HG03175 (cell line): ENCODE results near the gene SARS1.

Source experiments
- ATAC-seq: cut with Tn5 transposase; IDR thresholded peaks from one replicate; pipeline ENCODE4 v1.9.1; 2021; ENCODE audit warnings: mild to moderate bottlenecking, moderate library complexity; ENCODE audit not compliant: unreplicated experiment

Gene SARS1

DNA sequence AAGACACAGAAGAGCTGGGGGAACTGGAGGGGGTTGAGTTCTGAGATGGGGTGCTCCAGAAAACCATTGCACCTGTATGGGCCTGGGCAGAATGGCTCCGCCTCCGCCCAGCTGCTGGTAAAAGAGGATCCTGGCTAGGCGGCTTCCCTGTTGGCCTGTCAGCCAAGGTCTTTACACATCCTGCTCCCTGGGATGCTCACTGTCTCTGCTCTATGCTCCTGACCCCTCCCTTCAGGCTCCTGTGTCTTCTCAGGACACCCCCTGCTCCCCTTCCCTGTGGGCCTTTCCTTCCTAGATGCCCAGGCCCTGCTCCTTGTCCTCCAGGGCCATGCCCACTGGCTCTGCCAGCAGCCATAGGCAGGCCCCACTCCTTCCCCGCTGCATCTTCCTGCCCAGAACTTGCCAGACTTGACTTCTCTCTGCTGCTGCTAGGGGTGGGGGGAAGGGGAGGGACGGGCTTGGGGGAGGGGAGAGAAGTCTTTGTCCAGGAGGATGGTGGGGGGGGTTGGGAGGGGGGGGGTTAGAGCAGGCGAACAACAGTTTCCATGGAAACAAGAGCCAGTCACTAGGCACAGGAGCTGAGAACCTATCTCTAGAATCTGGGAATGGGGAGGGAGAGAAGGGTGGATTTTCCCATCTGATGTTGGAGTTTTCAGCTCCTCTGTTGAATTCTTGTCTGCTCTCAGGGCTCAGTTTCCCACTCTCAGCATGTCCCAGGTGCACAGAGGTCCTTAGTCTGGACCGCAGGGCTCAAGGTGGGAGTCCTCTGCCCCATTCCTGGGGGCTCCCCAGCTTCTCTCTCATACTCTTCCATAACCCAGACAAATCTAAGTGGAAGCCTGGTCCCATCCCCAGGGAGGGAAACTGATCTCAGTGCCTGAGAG is 46.2 kb downstream of the SARS1 start:
- ATAC-seq = no peak

DNA sequence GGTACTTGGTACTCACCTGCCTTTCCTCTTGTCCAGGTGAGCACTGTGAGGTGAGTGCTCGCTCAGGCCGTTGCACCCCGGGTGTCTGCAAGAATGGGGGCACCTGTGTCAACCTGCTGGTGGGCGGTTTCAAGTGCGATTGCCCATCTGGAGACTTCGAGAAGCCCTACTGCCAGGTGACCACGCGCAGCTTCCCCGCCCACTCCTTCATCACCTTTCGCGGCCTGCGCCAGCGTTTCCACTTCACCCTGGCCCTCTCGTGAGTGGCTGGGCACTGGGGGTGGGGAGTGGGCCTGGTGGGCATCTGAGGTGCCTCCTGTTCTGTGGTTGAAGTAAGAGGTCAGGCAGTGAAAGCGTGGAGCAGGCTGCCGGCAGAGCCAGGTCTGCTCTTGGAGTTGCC is 47.3 kb downstream of the SARS1 start:
- no peak for ATAC-seq

DNA sequence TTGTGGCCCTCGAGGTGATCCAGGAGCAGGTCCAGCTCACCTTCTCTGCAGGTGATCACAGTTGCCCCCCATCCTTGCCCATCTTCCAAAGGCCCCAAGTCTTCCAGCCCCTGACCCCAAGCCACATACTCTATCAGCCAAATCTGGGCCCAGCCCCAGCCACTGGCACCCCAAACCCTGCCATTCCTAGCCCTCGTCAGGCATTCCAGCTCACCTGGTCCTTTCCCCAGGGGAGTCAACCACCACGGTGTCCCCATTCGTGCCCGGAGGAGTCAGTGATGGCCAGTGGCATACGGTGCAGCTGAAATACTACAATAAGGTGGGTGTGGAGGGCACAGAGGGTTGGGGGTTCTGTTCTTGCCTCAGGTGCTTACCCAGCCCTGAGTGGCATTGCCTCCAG is 47.9 kb downstream of the SARS1 start:
- no peak for ATAC-seq

DNA sequence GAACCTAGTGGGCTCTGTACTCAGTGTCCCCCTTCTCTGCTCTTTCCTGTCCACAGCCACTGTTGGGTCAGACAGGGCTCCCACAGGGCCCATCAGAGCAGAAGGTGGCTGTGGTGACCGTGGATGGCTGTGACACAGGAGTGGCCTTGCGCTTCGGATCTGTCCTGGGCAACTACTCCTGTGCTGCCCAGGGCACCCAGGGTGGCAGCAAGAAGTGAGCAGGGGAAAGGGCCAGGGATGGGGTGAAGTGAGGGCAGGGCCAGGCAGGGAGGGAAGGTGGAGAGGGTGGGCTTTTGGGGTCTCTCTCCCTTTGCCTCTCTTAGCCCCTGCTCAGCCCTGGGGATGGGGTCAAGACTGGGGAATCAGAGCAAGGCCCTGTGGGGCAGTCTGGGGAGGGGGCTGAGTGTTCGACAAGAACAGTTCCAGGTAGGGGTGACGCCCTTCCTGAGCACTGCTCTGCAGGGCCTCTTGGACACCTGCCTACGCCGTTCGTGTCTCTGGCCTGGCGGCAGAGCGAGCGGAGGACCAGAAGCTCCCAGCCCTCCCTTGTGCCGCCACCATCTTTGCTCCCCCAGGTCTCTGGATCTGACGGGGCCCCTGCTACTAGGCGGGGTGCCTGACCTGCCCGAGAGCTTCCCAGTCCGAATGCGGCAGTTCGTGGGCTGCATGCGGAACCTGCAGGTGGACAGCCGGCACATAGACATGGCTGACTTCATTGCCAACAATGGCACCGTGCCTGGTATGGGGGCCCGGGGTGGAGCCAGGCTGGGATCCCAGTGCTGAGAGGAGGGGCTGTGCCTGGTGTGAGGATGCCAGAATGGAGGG is 48.7 kb downstream of the SARS1 start:
- no peak for ATAC-seq

DNA sequence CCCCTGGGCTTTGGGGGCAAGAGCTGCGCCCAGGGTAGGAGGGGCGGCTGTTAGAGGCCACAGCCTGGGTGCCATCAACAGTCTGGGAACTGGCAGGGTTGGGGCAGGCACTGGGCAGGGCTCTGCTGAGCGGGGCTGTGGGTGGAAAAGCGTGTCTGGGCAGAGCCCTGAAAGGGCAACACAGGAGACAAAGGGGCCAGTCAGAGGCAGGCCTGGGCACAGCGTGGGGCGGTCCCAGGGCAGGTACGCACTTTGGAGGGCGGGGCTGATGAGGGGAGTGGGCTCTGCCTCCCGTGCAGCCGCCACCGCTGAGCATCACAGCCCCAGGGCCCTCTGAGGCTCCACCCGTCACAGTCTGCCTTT is 49.5 kb downstream of the SARS1 start:
- no peak for ATAC-seq

DNA sequence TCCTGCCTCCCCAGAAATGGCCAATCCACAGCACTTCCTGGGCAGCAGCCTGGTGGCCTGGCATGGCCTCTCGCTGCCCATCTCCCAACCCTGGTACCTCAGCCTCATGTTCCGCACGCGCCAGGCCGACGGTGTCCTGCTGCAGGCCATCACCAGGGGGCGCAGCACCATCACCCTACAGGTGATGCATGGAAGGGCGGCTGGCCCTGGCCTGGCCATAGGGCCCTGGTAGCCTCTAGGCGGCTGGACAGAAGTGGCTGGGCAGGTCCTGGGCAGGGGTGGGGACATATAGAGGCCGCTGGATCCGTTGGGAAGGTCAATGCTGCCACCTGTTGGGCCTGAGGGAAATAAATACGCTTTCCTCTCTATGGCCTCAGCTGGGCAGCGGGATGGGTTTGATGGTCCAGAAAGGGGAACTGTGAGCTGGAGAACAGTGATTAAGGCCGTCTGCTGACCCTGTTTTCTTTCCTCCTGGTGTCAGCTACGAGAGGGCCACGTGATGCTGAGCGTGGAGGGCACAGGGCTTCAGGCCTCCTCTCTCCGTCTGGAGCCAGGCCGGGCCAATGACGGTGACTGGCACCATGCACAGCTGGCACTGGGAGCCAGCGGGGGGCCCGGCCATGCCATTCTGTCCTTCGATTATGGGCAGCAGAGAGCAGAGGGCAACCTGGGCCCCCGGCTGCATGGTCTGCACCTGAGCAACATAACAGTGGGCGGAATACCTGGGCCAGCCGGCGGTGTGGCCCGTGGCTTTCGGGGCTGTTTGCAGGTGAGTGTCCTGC is 50.1 kb downstream of the SARS1 start:
- peak; percentile 77 for ATAC-seq

DNA sequence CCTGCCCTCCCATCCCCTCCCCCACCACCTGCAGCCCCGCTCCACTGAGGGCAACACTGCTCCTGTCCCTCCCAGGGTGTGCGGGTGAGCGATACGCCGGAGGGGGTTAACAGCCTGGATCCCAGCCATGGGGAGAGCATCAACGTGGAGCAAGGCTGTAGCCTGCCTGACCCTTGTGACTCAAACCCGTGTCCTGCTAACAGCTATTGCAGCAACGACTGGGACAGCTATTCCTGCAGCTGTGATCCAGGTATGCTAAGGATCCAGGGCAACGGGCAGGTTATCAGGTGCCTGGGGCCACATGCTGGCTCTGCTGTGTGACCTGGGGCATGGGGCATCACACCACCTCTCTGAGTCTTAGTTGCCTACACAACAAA is 50.6 kb downstream of the SARS1 start:
- ATAC-seq = no peak

DNA sequence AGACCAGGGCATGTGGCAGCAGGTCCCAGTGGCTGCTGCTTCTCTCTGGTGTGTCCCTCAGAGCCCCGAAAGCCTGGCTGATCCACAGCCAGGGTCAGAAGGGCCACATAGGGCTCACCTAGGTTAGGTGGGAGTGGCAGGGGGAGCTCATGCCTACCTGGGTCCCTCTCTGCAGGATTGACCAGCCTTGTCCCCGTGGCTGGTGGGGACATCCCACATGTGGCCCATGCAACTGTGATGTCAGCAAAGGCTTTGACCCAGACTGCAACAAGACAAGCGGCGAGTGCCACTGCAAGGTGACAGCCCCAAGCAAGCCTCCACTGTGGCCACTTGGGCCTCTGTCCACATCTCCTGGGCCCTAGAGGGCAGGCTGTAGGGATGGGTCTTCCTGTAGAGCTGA is 51.3 kb downstream of the SARS1 start:
- ATAC-seq = no peak

DNA sequence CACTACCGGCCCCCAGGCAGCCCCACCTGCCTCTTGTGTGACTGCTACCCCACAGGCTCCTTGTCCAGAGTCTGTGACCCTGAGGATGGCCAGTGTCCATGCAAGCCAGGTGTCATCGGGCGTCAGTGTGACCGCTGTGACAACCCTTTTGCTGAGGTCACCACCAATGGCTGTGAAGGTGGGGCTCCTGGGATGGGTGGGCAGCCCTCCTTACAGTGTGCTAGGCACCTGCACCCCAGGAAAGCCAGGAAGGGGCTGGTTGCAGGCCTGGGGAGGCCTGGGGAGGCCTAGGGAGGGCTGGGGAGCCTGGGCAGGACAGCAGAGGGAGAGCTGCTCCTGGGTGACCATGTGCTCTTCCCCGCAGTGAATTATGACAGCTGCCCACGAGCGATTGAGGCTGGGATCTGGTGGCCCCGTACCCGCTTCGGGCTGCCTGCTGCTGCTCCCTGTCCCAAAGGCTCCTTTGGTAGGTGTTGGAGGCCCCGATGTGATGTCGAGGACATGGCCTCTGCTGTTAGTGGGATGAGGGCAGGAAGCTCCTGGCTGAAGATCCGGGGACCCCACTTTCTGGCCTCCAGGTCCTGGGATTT is 52.1 kb downstream of the SARS1 start:
- ATAC-seq = no peak

DNA sequence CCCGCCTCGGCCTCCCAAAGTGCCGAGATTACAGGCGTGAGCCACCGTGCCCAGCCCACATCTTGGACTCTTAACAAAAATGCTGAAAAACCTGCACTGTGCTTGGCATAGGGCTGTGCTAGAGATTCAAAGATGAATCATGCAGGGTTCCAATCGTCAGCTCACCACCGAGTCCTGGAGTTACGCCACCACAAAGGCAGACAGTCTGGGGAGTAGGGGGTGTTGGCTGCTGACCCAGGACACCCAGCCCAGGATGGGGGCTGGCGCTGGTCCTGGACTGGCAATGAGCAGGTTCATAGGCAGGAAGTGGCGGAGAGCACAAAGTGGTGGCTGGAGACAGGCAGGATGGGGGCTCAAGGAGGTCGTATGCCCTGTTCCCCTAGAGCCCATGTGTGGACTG is 53.2 kb downstream of the SARS1 start:
- no peak for ATAC-seq

DNA sequence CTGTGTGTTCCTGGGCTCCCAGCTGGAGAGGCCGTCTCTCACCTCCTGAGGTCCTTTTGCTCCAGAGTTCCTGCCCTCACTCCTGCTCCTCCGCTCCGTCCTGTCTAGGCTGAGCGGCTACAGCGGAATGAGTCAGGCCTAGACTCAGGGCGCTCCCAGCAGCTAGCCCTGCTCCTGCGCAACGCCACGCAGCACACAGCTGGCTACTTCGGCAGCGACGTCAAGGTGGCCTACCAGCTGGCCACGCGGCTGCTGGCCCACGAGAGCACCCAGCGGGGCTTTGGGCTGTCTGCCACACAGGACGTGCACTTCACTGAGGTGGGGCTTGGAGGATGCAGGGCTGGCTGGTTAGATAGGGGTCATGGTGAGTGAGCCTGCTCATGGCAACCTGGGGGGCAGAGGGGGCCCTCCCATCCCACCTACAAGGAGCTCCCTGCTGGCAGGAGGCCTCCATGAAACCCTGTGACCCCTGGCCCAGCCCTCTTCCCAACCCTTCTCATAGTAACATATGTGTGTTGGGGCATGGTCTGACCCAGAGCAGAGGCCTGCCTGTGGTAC is 54.1 kb downstream of the SARS1 start:
- ATAC-seq = no peak

DNA sequence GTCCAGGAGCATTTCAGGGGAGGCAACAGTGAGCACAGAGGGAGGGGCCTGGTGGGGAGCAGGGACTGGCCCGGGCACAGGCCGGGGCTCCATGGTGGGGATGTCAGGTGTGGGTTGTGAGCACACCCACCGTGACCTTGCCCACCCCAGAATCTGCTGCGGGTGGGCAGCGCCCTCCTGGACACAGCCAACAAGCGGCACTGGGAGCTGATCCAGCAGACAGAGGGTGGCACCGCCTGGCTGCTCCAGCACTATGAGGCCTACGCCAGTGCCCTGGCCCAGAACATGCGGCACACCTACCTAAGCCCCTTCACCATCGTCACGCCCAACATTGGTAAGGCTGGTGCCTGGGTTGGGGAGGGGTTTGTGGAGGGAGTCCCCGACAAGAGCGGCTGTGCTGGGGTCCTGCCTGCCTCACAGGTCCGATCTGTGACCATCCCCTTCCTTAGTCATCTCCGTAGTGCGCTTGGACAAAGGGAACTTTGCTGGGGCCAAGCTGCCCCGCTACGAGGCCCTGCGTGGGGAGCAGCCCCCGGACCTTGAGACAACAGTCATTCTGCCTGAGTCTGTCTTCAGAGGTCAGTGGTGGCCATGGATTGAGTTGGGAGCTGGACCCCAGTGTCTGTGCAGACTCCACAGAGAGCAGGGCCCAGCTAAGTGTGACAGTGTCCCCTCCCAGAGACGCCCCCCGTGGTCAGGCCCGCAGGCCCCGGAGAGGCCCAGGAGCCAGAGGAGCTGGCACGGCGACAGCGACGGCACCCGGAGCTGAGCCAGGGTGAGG is 54.9 kb downstream of the SARS1 start:
- no peak for ATAC-seq

DNA sequence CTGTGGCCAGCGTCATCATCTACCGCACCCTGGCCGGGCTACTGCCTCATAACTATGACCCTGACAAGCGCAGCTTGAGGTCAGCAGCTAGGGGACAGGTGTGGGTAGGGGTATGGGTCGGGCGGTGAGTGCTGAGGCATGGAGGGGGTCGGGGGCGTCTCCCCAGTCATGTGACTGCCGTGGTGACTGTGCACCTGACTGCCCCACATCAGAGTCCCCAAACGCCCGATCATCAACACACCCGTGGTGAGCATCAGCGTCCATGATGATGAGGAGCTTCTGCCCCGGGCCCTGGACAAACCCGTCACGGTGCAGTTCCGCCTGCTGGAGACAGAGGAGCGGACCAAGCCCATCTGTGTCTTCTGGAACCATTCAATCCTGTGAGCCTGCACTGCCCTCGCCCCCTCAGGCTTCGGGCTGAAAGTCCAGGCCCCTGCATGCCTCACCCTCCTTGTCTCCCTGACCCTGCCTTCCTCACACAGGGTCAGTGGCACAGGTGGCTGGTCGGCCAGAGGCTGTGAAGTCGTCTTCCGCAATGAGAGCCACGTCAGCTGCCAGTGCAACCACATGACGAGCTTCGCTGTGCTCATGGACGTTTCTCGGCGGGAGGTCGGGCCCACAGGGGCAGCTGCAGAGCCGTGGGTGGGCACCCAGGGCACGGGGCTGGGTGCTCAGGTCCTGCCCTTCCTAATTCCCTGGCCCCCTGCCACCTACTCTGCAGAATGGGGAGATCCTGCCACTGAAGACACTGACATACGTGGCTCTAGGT is 55.7 kb downstream of the SARS1 start:
- no peak for ATAC-seq

DNA sequence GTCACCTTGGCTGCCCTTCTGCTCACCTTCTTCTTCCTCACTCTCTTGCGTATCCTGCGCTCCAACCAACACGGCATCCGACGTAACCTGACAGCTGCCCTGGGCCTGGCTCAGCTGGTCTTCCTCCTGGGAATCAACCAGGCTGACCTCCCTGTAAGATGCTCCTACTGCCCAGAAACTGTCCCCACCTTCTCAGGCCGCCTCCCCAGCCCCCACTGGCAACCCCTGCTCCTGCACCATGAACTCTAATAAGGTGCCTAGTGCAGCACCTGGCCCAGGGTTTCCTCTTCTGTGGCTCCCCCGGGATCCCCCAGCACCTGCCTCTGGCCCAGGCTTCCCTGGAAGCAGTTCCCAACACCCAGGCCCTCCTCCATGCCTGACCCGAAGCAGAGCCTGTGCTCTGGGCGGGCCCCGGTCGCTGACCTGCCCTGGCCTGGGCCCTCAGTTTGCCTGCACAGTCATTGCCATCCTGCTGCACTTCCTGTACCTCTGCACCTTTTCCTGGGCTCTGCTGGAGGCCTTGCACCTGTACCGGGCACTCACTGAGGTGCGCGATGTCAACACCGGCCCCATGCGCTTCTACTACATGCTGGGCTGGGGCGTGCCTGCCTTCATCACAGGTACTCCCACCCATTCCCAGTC is 56.4 kb downstream of the SARS1 start:
- ATAC-seq = no peak

DNA sequence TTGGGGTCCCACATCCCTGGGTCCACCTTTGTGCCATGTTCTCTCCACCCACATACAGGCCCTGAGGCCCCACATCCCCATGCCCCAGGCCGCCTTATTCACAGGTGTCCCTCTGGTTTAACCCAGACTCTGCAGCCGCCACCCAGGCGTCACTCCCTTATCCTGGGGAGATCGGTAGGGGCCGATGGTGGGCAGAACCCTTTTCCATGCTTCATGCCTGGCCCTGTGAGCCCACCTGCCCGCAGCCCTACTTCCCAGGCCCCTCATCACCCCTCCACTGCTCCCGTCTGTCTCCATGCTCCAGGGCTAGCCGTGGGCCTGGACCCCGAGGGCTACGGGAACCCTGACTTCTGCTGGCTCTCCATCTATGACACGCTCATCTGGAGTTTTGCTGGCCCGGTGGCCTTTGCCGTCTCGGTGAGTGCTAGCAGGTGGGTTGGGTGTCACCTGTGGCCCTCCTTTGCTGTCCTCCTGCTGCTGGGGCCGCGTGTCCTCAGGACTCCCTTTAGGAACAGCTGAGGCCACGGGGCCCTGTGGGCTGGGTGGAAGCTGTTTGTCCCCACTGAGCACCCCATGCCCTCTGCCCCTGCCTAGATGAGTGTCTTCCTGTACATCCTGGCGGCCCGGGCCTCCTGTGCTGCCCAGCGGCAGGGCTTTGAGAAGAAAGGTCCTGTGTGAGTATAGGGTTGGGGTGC is 57.1 kb downstream of the SARS1 start:
- ATAC-seq = no peak

DNA sequence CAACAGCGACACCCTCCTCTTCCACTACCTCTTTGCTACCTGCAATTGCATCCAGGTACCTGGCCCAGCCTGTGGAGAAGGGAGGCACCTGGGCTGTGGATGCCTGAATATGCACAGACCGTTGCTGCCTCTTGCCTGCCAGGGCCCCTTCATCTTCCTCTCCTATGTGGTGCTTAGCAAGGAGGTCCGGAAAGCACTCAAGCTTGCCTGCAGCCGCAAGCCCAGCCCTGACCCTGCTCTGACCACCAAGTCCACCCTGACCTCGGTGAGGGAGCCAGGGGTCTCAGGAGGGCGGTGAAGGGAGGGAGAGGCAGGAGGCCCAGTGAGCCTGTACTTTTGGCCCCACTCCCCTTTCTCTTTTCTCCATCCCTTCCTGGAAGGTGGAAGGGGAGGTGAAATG is 57.7 kb downstream of the SARS1 start:
- ATAC-seq = no peak

DNA sequence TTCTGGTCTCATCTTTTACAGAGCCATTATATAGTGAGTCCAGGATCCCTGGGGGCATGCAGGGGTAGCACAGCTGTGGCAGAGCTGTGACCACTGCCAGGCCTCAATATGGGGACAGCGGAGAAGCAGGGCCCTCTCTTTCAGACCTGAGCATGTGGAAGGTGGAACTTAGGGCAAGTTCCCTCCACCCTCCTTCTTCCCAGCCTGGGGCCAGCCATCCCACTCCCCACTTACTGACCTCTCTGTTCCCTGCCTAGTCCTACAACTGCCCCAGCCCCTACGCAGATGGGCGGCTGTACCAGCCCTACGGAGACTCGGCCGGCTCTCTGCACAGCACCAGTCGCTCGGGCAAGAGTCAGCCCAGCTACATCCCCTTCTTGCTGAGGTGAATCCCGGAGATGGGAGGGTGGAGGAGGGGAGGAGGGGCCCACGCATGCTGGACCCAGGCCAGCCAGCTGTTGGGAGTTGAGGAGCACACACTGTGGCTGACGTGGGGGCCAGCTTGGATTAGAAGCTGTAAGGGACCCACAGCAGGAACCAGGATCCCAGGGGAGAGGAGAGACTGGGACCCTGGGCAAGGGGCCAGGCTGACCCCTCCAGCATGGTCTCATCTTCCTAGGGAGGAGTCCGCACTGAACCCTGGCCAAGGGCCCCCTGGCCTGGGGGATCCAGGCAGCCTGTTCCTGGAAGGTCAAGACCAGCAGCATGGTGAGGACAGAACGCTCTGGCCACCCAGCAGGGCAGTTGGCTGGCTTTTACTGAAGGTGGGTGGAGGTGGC is 58.5 kb downstream of the SARS1 start:
- ATAC-seq = no peak
